Endodermal cell (in vitro differentiated cells): ENCODE measurements around the gene MSRB2. TPM values are rescaled to one million over a fixed set of nuclear protein-coding genes. Genes with fewer than 3 reads are reported as not detected.

Experiments used
- DNase-seq: peaks from one replicate; pipeline ENCODE4 v3.0.0-alpha.2; 2017
- H3K27ac ChIP-seq: 2 replicates; pipeline ENCODE4 v1.5.1; 2013; ENCODE audit warnings: mild to moderate bottlenecking, low read depth, low read length, moderate library complexity
- H3K27me3 ChIP-seq: 2 replicates; pipeline ENCODE4 v1.6.1; 2013; ENCODE audit warnings: mild to moderate bottlenecking, low read length, moderate library complexity; ENCODE audit not compliant: insufficient read depth, control insufficient read depth, poor library complexity, severe bottlenecking
- H3K36me3 ChIP-seq: 2 replicates; pipeline ENCODE4 v1.7.0; 2013; ENCODE audit warnings: mild to moderate bottlenecking, low read length, moderate library complexity; ENCODE audit not compliant: control insufficient read depth, insufficient read depth
- H3K4me1 ChIP-seq: one replicate; pipeline ENCODE4 v1.7.0; 2013; ENCODE audit warnings: low read length; ENCODE audit not compliant: control insufficient read depth, insufficient read depth
- H3K4me3 ChIP-seq: 2 replicates; pipeline ENCODE4 v1.5.1; 2013; ENCODE audit warnings: mild to moderate bottlenecking, low read length, moderate library complexity
- H3K9ac ChIP-seq: 2 replicates; pipeline ENCODE4 v1.6.1; 2013; ENCODE audit warnings: mild to moderate bottlenecking, low read length, moderate library complexity; ENCODE audit not compliant: poor library complexity, severe bottlenecking; ENCODE audit errors: extremely low read depth
- H3K9me3 ChIP-seq: 2 replicates; pipeline ENCODE4 v1.6.1; 2013; ENCODE audit warnings: mild to moderate bottlenecking, low read length, moderate library complexity; ENCODE audit not compliant: control insufficient read depth
- H3K27ac Mint-ChIP-seq: 2 replicates; pipeline ENCODE4 v1.8.0; 2020; ENCODE audit warnings: mixed read lengths
- H3K27me3 Mint-ChIP-seq: 2 replicates; pipeline ENCODE4 v1.8.0; 2021; ENCODE audit warnings: mild to moderate bottlenecking, mixed read lengths; ENCODE audit not compliant: insufficient read depth
- H3K36me3 Mint-ChIP-seq: 2 replicates; pipeline ENCODE4 v1.8.0; 2020; ENCODE audit warnings: low read depth, mixed read lengths
- H3K4me1 Mint-ChIP-seq: 2 replicates; pipeline ENCODE4 v1.8.0; 2020; ENCODE audit warnings: mixed read lengths
- H3K4me3 Mint-ChIP-seq: 2 replicates; pipeline ENCODE4 v1.8.0; 2020; ENCODE audit warnings: mild to moderate bottlenecking, moderate library complexity, mixed read lengths
- H3K9me3 Mint-ChIP-seq: 2 replicates; pipeline ENCODE4 v1.8.0; 2020; ENCODE audit warnings: mild to moderate bottlenecking, mixed read lengths
- CTCF ChIP-seq: fragments of 200-600 bp; sonication (generic); conservative IDR thresholded peaks from 2 replicates; pipeline ENCODE4 v1.5.0; 2021; ENCODE audit warnings: antibody characterized with exemption, mild to moderate bottlenecking
- WGBS, 2 experiments: methylation state at CpG; one replicate each; pipeline versions ENCODE4 v1.1.5 to v1.1.7; 2013; ENCODE audit warnings: missing lambda C conversion rate in 2 of 2, mixed read lengths in 1 of 2; ENCODE audit not compliant: insufficient coverage in 1 of 2, insufficient read length in 1 of 2; 5-methylcytosine and 5-hydroxymethylcytosine counted together
- total RNA-seq, 2 donors: library from RNA; stranded (reverse); fragmentation: NEBNext Ultra II Directional in 1 of 2; extraction: Animal tissue kit (Norgen Biotek cat#: 25700) in 1 of 2; gene quantifications; 2 replicates in 1 of 2; 3 replicates in 1 of 2; pipeline ENCODE4 v1.2.1, GENCODE V29; 2021

Gene MSRB2
- total RNA-seq, 2 donors from 2014 or later: 40.4 to 42.5 TPM

DNA sequence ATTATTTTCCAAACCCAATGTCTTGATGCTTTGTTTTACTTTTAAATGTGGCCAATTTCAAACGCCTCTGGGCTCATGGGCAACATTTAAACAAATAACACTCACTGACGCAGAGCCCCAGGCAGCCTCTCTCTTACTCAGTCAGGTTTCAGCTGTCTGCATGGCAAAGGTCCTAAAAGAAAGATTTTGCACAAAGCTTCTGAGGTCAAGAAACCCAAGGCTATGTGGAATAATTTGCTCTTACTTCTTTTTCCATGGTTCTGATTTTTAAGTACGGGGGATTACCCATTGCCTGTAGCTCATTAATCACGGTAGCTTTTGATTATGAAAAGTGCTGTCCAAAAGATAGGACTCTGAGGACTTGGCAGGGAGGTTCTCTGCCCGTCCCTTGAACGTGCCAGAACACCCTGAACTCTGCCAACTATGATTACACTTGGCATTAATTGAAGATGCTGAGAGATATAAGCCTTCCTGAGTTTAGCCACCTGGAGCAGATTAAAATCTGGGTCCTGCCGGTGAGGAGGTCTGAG is 14.1 kb upstream of the MSRB2 start:
- H3K4me3 ChIP-seq: no peak overlapping the region
- Mint-ChIP-seq H3K27me3 (no peaks in the 10 kb centered on the region), H3K36me3 (no peaks in the 10 kb centered on the region), H3K9me3 (no peaks in the 10 kb centered on the region), H3K27ac (no peak overlapping the region), H3K4me3 (no peak overlapping the region), H3K4me1 (peaks cover 4% of the 10 kb centered on the region)
- H3K36me3 ChIP-seq: no peaks in the 10 kb centered on the region
- peaks cover 3% of the 10 kb centered on the region for H3K4me1 ChIP-seq
- no peak for DNase-seq
- 92 to 93% methylated on average over 3 to 7 of the region's 7 CpGs for WGBS, 2 experiments
- H3K27ac ChIP-seq: no peak overlapping the region
- no peak overlapping the region for H3K9ac ChIP-seq
- H3K9me3 ChIP-seq: no peaks in the 10 kb centered on the region
- no peak for TF ChIP-seq CTCF
- no peaks in the 10 kb centered on the region for H3K27me3 ChIP-seq

- WGBS, 2 experiments: 92 to 93% methylated on average over 3 to 4 of the region's 4 CpGs
- H3K4me3 Mint-ChIP-seq: no peak overlapping the region
- H3K27me3 Mint-ChIP-seq: no peaks in the 10 kb centered on the region
- TF ChIP-seq CTCF: peak; percentile 61
- Histone ChIP-seq H3K9me3 (no peaks in the 10 kb centered on the region), H3K9ac (no peak overlapping the region), H3K4me1 (peaks cover 3% of the 10 kb centered on the region), H3K4me3 (no peak overlapping the region), H3K36me3 (no peaks in the 10 kb centered on the region), H3K27me3 (no peaks in the 10 kb centered on the region), H3K27ac (no peak overlapping the region)
- H3K36me3 Mint-ChIP-seq: no peaks in the 10 kb centered on the region
- H3K27ac Mint-ChIP-seq: no peak overlapping the region
- DNase-seq: no peak
- no peaks in the 10 kb centered on the region for H3K9me3 Mint-ChIP-seq
- peaks cover 4% of the 10 kb centered on the region for H3K4me1 Mint-ChIP-seq
Observed at GRCh38 chr10:23081891-23082290, 13.5 kb upstream of the MSRB2 start.

- Histone ChIP-seq H3K27ac (no peak overlapping the region), H3K4me3 (no peak overlapping the region), H3K9me3 (no peaks in the 10 kb centered on the region), H3K4me1 (no peaks in the 10 kb centered on the region), H3K9ac (no peak overlapping the region), H3K27me3 (no peaks in the 10 kb centered on the region), H3K36me3 (no peaks in the 10 kb centered on the region)
- Mint-ChIP-seq H3K36me3 (peaks cover 2% of the 10 kb centered on the region), H3K4me1 (no peaks in the 10 kb centered on the region), H3K27me3 (no peaks in the 10 kb centered on the region), H3K4me3 (no peak overlapping the region), H3K27ac (no peak overlapping the region), H3K9me3 (peaks cover 4% of the 10 kb centered on the region)
- no peak for DNase-seq
- TF ChIP-seq CTCF: no peak
Observed at GRCh38 chr10:23088609-23089008, 6.8 kb upstream of the MSRB2 start.
